Caco-2 (cell line): Measurements from ENCODE around the gene DLG3. TPM values are rescaled to one million over a fixed set of nuclear protein-coding genes. Genes with fewer than 3 reads are reported as not detected.

Experiments
- BruUV-seq: library from RNA; stranded (reverse); fragments of 400-500 nt; replicated peaks from 2 replicates; lab custom pipeline; 2021; lab: Mats Ljungman, UMichigan
- CTCF ChIA-PET: fragments of 300-600 bp; sonication (Branson Sonifier 250); formaldehyde crosslinking; loops from one replicate; lab custom pipeline; 2022; ENCODE audit warnings: antibody characterized with exemption; lab: Charles Lee
- POLR2A ChIA-PET: fragments of 300-600 bp; sonication (Branson Sonifier 250); formaldehyde crosslinking; loops from one replicate; lab custom pipeline; 2022; ENCODE audit warnings: antibody characterized with exemption; lab: Charles Lee
- DNase-seq, 2 experiments: peaks; one replicate each; pipeline versions ENCODE4 v3.0.0 to v3.0.0-alpha.2; 2020 to 2022
- H3K27me3 ChIP-seq: replicated peaks from 2 replicates; pipeline ENCODE4 v1.6.0; 2011; ENCODE audit warnings: low read length; ENCODE audit not compliant: control insufficient read depth, insufficient read depth
- H3K36me3 ChIP-seq: 2 replicates; pipeline ENCODE4 v1.5.1; 2011; ENCODE audit warnings: low read length; ENCODE audit not compliant: control insufficient read depth, insufficient read depth
- H3K4me1 ChIP-seq: fragments of 250-450 bp; sonication (Bioruptor Pico); 2 replicates; pipeline ENCODE4 v1.5.1; 2020; ENCODE audit warnings: mild to moderate bottlenecking
- H3K4me3 ChIP-seq: 2 replicates; pipeline ENCODE4 v1.5.1; 2011; ENCODE audit warnings: low read depth, mild to moderate bottlenecking, control low read depth, low read length
- H3K9me3 ChIP-seq: fragments of 250-450 bp; sonication (Bioruptor Pico); 2 replicates; pipeline ENCODE4 v1.5.1; 2020; ENCODE audit warnings: mild to moderate bottlenecking, moderate library complexity
- H3K27ac Mint-ChIP-seq: one replicate; pipeline ENCODE4 v1.8.0; 2022; ENCODE audit warnings: mixed read lengths; ENCODE audit not compliant: unreplicated experiment
- H3K27me3 Mint-ChIP-seq: one replicate; pipeline ENCODE4 v1.8.0; 2022; ENCODE audit warnings: mixed read lengths; ENCODE audit not compliant: insufficient read depth, unreplicated experiment
- H3K36me3 Mint-ChIP-seq: one replicate; pipeline ENCODE4 v1.8.0; 2022; ENCODE audit warnings: mild to moderate bottlenecking, mixed read lengths; ENCODE audit not compliant: insufficient read depth, unreplicated experiment
- H3K4me1 Mint-ChIP-seq: one replicate; pipeline ENCODE4 v1.8.0; 2022; ENCODE audit warnings: low read depth, mixed read lengths; ENCODE audit not compliant: unreplicated experiment
- H3K4me3 Mint-ChIP-seq: one replicate; pipeline ENCODE4 v1.8.0; 2022; ENCODE audit warnings: mild to moderate bottlenecking, moderate library complexity, mixed read lengths; ENCODE audit not compliant: unreplicated experiment
- H3K9me3 Mint-ChIP-seq: one replicate; pipeline ENCODE4 v1.8.0; 2022; ENCODE audit warnings: mixed read lengths; ENCODE audit not compliant: unreplicated experiment
- CTCF ChIP-seq, 2 experiments: fragments of 200-600 bp in 1 of 2; IDR thresholded peaks; 1 replicate in 1 of 2; 2 replicates in 1 of 2; pipeline versions ENCODE4 v1.5.1 to v1.8.0; 2011 to 2022; ENCODE audit warnings: antibody characterized with exemption in 1 of 2, control low read depth in 1 of 2, inconsistent platforms in 1 of 2, low read depth in 1 of 2, low read length in 1 of 2, mild to moderate bottlenecking in 1 of 2, moderate library complexity in 1 of 2; ENCODE audit not compliant: insufficient read depth in 1 of 2, severe bottlenecking in 1 of 2, unreplicated experiment in 1 of 2
- intact Hi-C: fragments of 100-400 bp; cut with micrococcal nuclease; formaldehyde crosslinking; loops from one replicate; pipeline ENCODE4 v1.10.0; 2022; ENCODE audit not compliant: unreplicated experiment
- total RNA-seq: library from RNA; stranded (reverse); gene quantifications from 2 replicates; pipeline ENCODE4 v1.2.3, GENCODE V29; 2022

The DLG3 gene
- total RNA-seq, 1 experiment from 2014 or later = 58.5 TPM

GRCh38 chrX:70496491-70496890, 51.9 kb downstream of the DLG3 start:
- intact Hi-C loops = no loop called here
- Histone ChIP-seq H3K36me3 (no peaks in the 10 kb centered on the region; the same call in 1 of the 2 replicates), H3K4me3 (no peak overlapping the region), H3K27me3 (no peaks in the 10 kb centered on the region), H3K4me1 (no peaks in the 10 kb centered on the region), H3K9me3 (no peaks in the 10 kb centered on the region)
- Mint-ChIP-seq H3K9me3 (no peaks in the 10 kb centered on the region), H3K4me3 (no peak overlapping the region), H3K4me1 (no peaks in the 10 kb centered on the region), H3K27me3 (no peaks in the 10 kb centered on the region), H3K36me3 (peaks cover 41% of the 10 kb centered on the region), H3K27ac (no peak overlapping the region)
- no TSS peak for BruUV-seq
- CTCF ChIA-PET = no interaction called here
- POLR2A ChIA-PET = no interaction called here
- no peak for TF ChIP-seq CTCF (IDR thresholded peaks at IDR 0.05; ENCODE audit: insufficient read depth in 1 of 2, low read depth in 1 of 2, low read length in 1 of 2, severe bottlenecking in 1 of 2, unreplicated experiment in 1 of 2)
- no peak for DNase-seq

DNA sequence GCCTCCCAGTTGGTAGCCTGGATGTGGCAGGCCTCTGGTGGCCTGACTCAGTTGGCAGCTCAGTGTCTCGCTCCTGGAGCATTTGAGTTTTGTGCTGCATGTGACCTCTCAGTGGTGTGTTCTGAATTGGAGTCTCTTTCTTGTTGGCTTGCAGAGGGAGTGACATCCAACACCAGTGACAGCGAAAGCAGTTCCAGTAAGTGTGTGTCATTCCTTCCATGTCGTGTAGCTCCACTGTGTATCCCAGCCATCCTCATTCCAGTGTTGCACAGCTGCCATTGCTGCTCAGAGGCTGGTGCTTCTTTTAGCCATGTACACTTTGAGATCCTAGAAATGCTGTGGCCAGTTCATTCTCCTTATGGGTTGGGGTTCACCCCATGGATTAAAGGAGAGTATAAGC, 52.4 kb downstream of the DLG3 start:
- Mint-ChIP-seq H3K27me3 (no peaks in the 10 kb centered on the region), H3K9me3 (no peaks in the 10 kb centered on the region), H3K4me1 (no peaks in the 10 kb centered on the region), H3K4me3 (no peak overlapping the region), H3K36me3 (peaks cover 36% of the 10 kb centered on the region), H3K27ac (no peak overlapping the region)
- no peak for DNase-seq
- POLR2A ChIA-PET = no interaction called here
- no peaks in the 10 kb centered on the region; the same call in 1 of the 2 replicates for H3K36me3 ChIP-seq
- no peaks in the 10 kb centered on the region for H3K27me3 ChIP-seq
- H3K9me3 ChIP-seq = no peaks in the 10 kb centered on the region
- H3K4me1 ChIP-seq = no peaks in the 10 kb centered on the region
- BruUV-seq = no TSS peak
- CTCF ChIA-PET = no interaction called here
- H3K4me3 ChIP-seq = no peak overlapping the region
- no peak for TF ChIP-seq CTCF (IDR thresholded peaks at IDR 0.05; ENCODE audit: insufficient read depth in 1 of 2, low read depth in 1 of 2, low read length in 1 of 2, severe bottlenecking in 1 of 2, unreplicated experiment in 1 of 2)
- intact Hi-C loops = no loop called here

DNA sequence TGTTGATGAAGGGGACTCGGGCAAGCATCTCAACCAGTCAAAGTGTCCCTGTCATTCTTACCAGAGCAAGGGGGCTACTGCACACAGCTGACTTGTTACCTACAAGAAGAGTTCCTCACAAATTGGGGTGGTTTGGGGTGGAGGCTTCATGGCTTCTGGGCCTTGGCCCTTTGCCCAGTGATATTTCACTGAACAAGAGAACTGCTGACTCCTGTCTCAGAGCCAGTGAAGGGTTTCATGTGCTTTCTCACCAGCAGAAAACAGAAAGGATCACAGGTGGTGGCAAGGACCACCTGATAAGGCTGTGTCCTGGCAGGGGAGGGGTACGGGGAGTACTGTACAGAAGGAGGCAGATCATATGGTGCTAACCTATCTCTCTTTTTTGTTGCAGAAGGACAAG, 53.5 kb downstream of the DLG3 start:
- POLR2A ChIA-PET = no interaction called here
- Histone ChIP-seq H3K27me3 (no peaks in the 10 kb centered on the region), H3K4me1 (no peaks in the 10 kb centered on the region), H3K4me3 (no peak overlapping the region), H3K9me3 (no peaks in the 10 kb centered on the region), H3K36me3 (no peaks in the 10 kb centered on the region; the same call in 1 of the 2 replicates)
- no peak for TF ChIP-seq CTCF (IDR thresholded peaks at IDR 0.05; ENCODE audit: insufficient read depth in 1 of 2, low read depth in 1 of 2, low read length in 1 of 2, severe bottlenecking in 1 of 2, unreplicated experiment in 1 of 2)
- H3K9me3 Mint-ChIP-seq = no peaks in the 10 kb centered on the region
- CTCF ChIA-PET = no interaction called here
- no peaks in the 10 kb centered on the region for H3K4me1 Mint-ChIP-seq
- no TSS peak for BruUV-seq
- no peak for DNase-seq
- intact Hi-C loops = no loop called here
- peaks cover 35% of the 10 kb centered on the region for H3K36me3 Mint-ChIP-seq
- H3K4me3 Mint-ChIP-seq = no peak overlapping the region
- H3K27ac Mint-ChIP-seq = no peak overlapping the region
- no peaks in the 10 kb centered on the region for H3K27me3 Mint-ChIP-seq
